HG03097 (cell line): Measurements from ENCODE around the gene ANKRD17.
A peak's percentile ranks its signal among the peaks of the same experiment; 100 is the strongest.
"Not testable (repeated sequence)": the region's sequence is repeated elsewhere in the genome, so short reads cannot be mapped to it uniquely, and the experiment has no call there.

ENCODE experiments used
- ATAC-seq: cut with Tn5 transposase; IDR thresholded peaks from one replicate; pipeline ENCODE4 v1.9.1; 2021; ENCODE audit not compliant: unreplicated experiment, low FRiP score

Gene ANKRD17

GRCh38 chr4:73248821-73249220, 9.8 kb downstream of the ANKRD17 start:
- no peak for ATAC-seq

GRCh38 chr4:73248416-73248815, 10.2 kb downstream of the ANKRD17 start:
- no peak for ATAC-seq

- no peak for ATAC-seq
Measured at GRCh38 chr4:73247100-73247499, 11.5 kb downstream of the ANKRD17 start.

GRCh38 chr4:73245955-73246354, 12.6 kb downstream of the ANKRD17 start:
- ATAC-seq, result no peak

GRCh38 chr4:73244945-73245601, 13.5 kb downstream of the ANKRD17 start:
- no peak for ATAC-seq

GRCh38 chr4:73237044-73237443, 21.6 kb downstream of the ANKRD17 start:
- ATAC-seq, result no peak

- ATAC-seq, result no peak
Measured at GRCh38 chr4:73236151-73236550, 22.4 kb downstream of the ANKRD17 start.

- ATAC-seq, result no peak
Measured at GRCh38 chr4:73234712-73235111, 23.9 kb downstream of the ANKRD17 start.

- no peak for ATAC-seq
Measured at GRCh38 chr4:73231518-73232487, 26.8 kb downstream of the ANKRD17 start.

GRCh38 chr4:73230865-73231517, 27.6 kb downstream of the ANKRD17 start:
- no peak for ATAC-seq

- ATAC-seq, result not testable (repeated sequence)
Measured at GRCh38 chr4:73228800-73229199, 29.8 kb downstream of the ANKRD17 start.

GRCh38 chr4:73224886-73225285, 33.7 kb downstream of the ANKRD17 start:
- ATAC-seq, result no peak

- no peak for ATAC-seq
Measured at GRCh38 chr4:73223258-73223650, 35.3 kb downstream of the ANKRD17 start.

- peak; percentile 99 for ATAC-seq
Measured at GRCh38 chr4:73222466-73223257, 35.9 kb downstream of the ANKRD17 start.

GRCh38 chr4:73221734-73222133, 36.9 kb downstream of the ANKRD17 start:
- ATAC-seq, result no peak

GRCh38 chr4:73220815-73221214, 37.8 kb downstream of the ANKRD17 start:
- ATAC-seq, result no peak

- ATAC-seq, result no peak
Measured at GRCh38 chr4:73213916-73214653, 44.5 kb downstream of the ANKRD17 start.

- ATAC-seq, result no peak
Measured at GRCh38 chr4:73212982-73213730, 45.4 kb downstream of the ANKRD17 start.

- ATAC-seq, result no peak
Measured at GRCh38 chr4:73211968-73212367, 46.6 kb downstream of the ANKRD17 start.
